ENCODE data around the gene ARHGAP40. TPM values are rescaled to one million over a fixed set of nuclear protein-coding genes. Genes with fewer than 3 reads are reported as not detected.

ARHGAP40 gene
- total RNA-seq = not detected
- long read RNA-seq = 0 reads

GRCh38 chr20:38601216-38602184, at the start of gene ARHGAP40:
TSS of gene ARHGAP40 (plus strand) at chr20:38601809.
- Histone ChIP-seq H3K27me3 (ENCODE audit: low read depth) (peaks cover 72% of the 10 kb centered on the region), H3K27ac (replicated peaks) (no peak within 1 kb of the TSS), H3K4me3 (no peak within 1 kb of the TSS), H3K36me3 (no peaks in the 10 kb centered on the region), H3K4me1 (peaks cover 15% of the 10 kb centered on the region), H3K9me3 (replicated peaks) (no peaks in the 10 kb centered on the region)
- intact Hi-C loops (cut with micrococcal nuclease) = no loop called here
- DNase-seq = no peak
- peak; percentile 23 for TF ChIP-seq CTCF (IDR thresholded peaks at IDR 0.05; ENCODE audit: borderline replicate concordance)

GRCh38 chr20:38554986-38555385, 46.6 kb upstream of the ARHGAP40 start:
- no peak for DNase-seq
- Histone ChIP-seq H3K4me1 (no peaks in the 10 kb centered on the region), H3K4me3 (no peak overlapping the region), H3K36me3 (peaks cover 94% of the 10 kb centered on the region), H3K27me3 (ENCODE audit: low read depth) (no peaks in the 10 kb centered on the region), H3K27ac (replicated peaks) (no peak overlapping the region), H3K9me3 (replicated peaks) (no peaks in the 10 kb centered on the region)
- TF ChIP-seq CTCF (IDR thresholded peaks at IDR 0.05; ENCODE audit: borderline replicate concordance) = no peak
- intact Hi-C loops (cut with micrococcal nuclease) = no loop called here

- Histone ChIP-seq H3K9me3 (replicated peaks) (no peaks in the 10 kb centered on the region), H3K4me1 (no peaks in the 10 kb centered on the region), H3K27me3 (ENCODE audit: low read depth) (no peaks in the 10 kb centered on the region), H3K4me3 (no peak overlapping the region), H3K27ac (replicated peaks) (no peak overlapping the region), H3K36me3 (peaks cover 95% of the 10 kb centered on the region)
- intact Hi-C loops (cut with micrococcal nuclease) = no loop called here
- DNase-seq = no peak
- TF ChIP-seq CTCF (IDR thresholded peaks at IDR 0.05; ENCODE audit: borderline replicate concordance) = no peak
These were observed 46.2 kb upstream of the ARHGAP40 start for GRCh38 chr20:38555395-38555794.

- no peak overlapping the region for H3K27ac ChIP-seq (replicated peaks)
- H3K36me3 ChIP-seq = peaks cover 91% of the 10 kb centered on the region
- intact Hi-C loops (cut with micrococcal nuclease) = no loop called here
- no peaks in the 10 kb centered on the region for H3K9me3 ChIP-seq (replicated peaks)
- no peak for DNase-seq
- no peaks in the 10 kb centered on the region for H3K4me1 ChIP-seq
- no peak for TF ChIP-seq CTCF (IDR thresholded peaks at IDR 0.05; ENCODE audit: borderline replicate concordance)
- H3K4me3 ChIP-seq = no peak overlapping the region
- no peaks in the 10 kb centered on the region for H3K27me3 ChIP-seq (ENCODE audit: low read depth)
These were observed 44.4 kb upstream of the ARHGAP40 start for GRCh38 chr20:38557174-38557573.

GRCh38 chr20:38558596-38559360, 42.8 kb upstream of the ARHGAP40 start:
- peaks cover 6% of the 10 kb centered on the region for H3K4me1 ChIP-seq
- TF ChIP-seq CTCF (IDR thresholded peaks at IDR 0.05; ENCODE audit: borderline replicate concordance) = no peak
- H3K36me3 ChIP-seq = peaks cover 87% of the 10 kb centered on the region
- H3K9me3 ChIP-seq (replicated peaks) = no peaks in the 10 kb centered on the region
- H3K27ac ChIP-seq (replicated peaks) = no peak overlapping the region
- DNase-seq = no peak
- no peak overlapping the region for H3K4me3 ChIP-seq
- intact Hi-C loops (cut with micrococcal nuclease) = no loop called here
- no peaks in the 10 kb centered on the region for H3K27me3 ChIP-seq (ENCODE audit: low read depth)
